ENCODE measurements around the gene RFC1. TPM values are rescaled to one million over a fixed set of nuclear protein-coding genes. Genes with fewer than 3 reads are reported as not detected.

RFC1 gene
- total RNA-seq, 3 donors from 2014 or later, result 62.0 to 70.6 (median 69.9) TPM

DNA sequence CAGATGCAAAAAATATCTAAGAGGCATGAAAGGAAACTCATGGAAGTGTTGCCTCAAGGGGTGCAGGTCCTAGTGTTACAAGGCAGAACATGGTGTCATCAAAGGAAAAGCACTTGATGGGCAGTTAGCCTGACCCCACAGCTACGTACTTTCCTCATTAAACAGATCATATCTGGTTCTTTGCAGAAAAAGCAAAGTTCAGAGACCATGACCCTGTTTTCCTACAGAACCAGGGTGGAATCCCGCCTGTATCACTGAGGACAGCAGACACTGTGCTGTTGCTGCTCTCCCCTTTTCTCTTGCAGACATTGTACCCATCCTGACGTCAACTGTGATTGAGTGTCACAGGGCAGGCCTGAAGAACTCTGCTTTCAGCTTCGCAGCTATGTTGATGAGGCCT, 91.7 kb downstream of the RFC1 start:
- Mint-ChIP-seq H3K9me3 (no peaks in the 10 kb centered on the region), H3K36me3 (ENCODE audit: insufficient read depth) (peaks cover 37% of the 10 kb centered on the region), H3K4me1 (ENCODE audit: low read depth) (no peaks in the 10 kb centered on the region), H3K4me3 (no peak overlapping the region), H3K27me3 (ENCODE audit: low read depth) (no peaks in the 10 kb centered on the region)
- ATAC-seq (no peak), DNase-seq (no peak)

DNA sequence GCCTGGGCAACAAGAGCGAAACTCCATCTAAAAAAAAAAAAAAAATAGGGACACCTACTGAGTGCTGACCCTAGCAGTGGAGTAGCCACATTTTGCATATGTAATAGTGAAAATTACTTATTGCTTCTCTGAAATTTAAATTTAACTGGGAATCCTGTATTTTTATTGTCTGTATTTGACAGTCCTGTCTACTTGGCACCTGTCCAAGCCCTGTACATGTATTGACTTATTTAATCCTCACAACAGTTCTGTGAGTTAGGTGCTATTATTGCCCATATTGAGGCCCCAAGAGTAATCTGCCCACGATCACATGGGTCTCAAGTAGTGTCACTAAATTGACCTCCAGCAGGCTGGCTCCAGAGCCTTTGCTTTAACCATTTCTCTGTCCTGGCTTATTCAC, 102.3 kb downstream of the RFC1 start:
- no peak overlapping the region for H3K4me3 Mint-ChIP-seq
- no peaks in the 10 kb centered on the region for H3K4me1 Mint-ChIP-seq (ENCODE audit: low read depth)
- H3K9me3 Mint-ChIP-seq, result no peaks in the 10 kb centered on the region
- DNase-seq (no peak), ATAC-seq (no peak)
- peaks cover 45% of the 10 kb centered on the region for H3K36me3 Mint-ChIP-seq (ENCODE audit: insufficient read depth)
- no peaks in the 10 kb centered on the region for H3K27me3 Mint-ChIP-seq (ENCODE audit: low read depth)

DNA sequence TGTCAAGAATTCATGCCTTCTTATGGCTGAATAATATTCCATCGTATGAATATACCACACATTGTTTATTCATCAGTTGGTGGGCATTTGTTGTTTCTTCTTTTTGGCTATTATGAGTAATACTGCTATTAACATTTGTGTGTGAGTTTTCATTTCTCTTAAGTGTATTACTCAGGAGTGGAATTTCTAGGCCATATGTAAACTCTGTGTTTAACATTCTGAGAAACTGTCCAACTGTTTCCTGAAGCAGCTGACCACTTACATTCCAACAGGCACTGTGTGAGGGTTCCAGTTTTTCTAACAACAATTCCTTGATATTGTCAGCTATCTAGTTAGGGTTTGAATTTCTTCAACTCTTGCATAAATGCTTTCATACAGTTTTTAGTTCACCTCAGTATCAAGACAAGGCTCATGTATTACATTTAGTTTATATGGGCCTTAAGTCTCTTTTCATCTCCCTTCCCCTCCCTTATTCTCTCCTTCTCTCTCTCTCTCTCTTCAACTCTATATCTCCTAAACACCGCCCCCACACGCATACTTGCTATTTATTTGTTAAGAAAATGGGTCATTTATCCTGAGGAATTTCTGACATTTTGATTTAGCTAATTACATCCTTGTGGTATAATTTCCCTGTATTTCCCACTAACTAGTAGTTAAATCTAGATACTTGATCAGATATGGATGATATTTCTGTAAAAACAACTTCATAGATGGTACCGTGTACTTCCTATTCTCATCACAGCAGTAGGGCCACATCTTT, 106.4 kb downstream of the RFC1 start:
- Mint-ChIP-seq H3K4me1 (ENCODE audit: low read depth) (no peaks in the 10 kb centered on the region), H3K9me3 (no peaks in the 10 kb centered on the region), H3K4me3 (no peak overlapping the region), H3K36me3 (ENCODE audit: insufficient read depth) (peaks cover 41% of the 10 kb centered on the region), H3K27me3 (ENCODE audit: low read depth) (no peaks in the 10 kb centered on the region)
- ATAC-seq (no peak), DNase-seq (no peak)

- no peak for ATAC-seq
Observed at GRCh38 chr4:39256436-39256835, 109.7 kb downstream of the RFC1 start.

DNA sequence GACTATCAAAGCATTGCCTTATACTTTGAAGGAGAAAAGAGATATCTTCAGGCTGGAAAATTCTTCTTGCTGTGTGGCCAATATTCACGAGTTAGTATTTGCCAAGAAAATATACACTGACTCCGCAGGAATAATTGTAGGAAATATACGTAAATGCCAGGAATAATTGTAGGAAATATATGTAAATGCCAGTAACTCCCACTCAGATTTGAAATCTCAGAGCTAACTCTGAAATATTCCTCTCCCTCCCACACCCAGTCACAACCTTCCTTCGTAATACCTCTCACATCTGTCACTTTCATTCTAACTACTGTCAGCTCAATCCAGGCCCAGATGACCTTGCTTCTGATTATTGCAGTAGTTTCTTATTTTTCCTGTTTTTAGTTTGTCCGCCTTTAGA, 110.3 kb downstream of the RFC1 start:
- ATAC-seq (no peak), DNase-seq (no peak)
- Mint-ChIP-seq H3K9me3 (no peaks in the 10 kb centered on the region), H3K27me3 (ENCODE audit: low read depth) (no peaks in the 10 kb centered on the region), H3K4me3 (no peak overlapping the region), H3K36me3 (ENCODE audit: insufficient read depth) (peaks cover 25% of the 10 kb centered on the region), H3K4me1 (ENCODE audit: low read depth) (no peaks in the 10 kb centered on the region)

More at GRCh38 chr4:39256436-39256835, 109.7 kb downstream of the RFC1 start:
- H3K4me1 Mint-ChIP-seq (ENCODE audit: low read depth), result no peaks in the 10 kb centered on the region
- DNase-seq, result no peak
- no peaks in the 10 kb centered on the region for H3K27me3 Mint-ChIP-seq (ENCODE audit: low read depth)
- H3K36me3 Mint-ChIP-seq (ENCODE audit: insufficient read depth), result peaks cover 28% of the 10 kb centered on the region
- H3K4me3 Mint-ChIP-seq, result no peak overlapping the region
- H3K9me3 Mint-ChIP-seq, result no peaks in the 10 kb centered on the region

DNA sequence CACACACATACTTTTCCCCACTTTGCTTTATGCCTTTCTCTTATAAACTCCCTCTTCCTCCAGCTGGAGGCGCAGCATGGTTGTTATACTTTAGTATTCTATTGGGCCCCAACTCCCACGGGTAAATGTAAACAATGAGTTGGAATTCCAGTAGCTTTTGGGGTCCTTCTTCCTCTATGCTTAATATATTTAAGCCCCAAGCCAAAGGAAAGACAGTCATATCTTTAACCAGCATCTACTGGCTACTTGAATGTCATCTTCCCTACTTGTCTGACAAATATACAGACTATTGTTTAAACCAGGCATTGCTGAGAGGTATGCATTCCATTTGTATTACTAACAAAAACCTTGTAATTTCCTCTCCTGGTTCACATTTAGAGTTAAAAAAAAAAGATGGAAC, 110.9 kb downstream of the RFC1 start:
- no peak overlapping the region for H3K4me3 Mint-ChIP-seq
- peaks cover 25% of the 10 kb centered on the region for H3K36me3 Mint-ChIP-seq (ENCODE audit: insufficient read depth)
- H3K9me3 Mint-ChIP-seq, result no peaks in the 10 kb centered on the region
- ATAC-seq (no peak), DNase-seq (no peak)
- no peaks in the 10 kb centered on the region for H3K4me1 Mint-ChIP-seq (ENCODE audit: low read depth)
- H3K27me3 Mint-ChIP-seq (ENCODE audit: low read depth), result no peaks in the 10 kb centered on the region

GRCh38 chr4:39243462-39243861, 122.7 kb downstream of the RFC1 start:
- Mint-ChIP-seq H3K9me3 (peaks cover 11% of the 10 kb centered on the region), H3K27me3 (ENCODE audit: low read depth) (no peaks in the 10 kb centered on the region)

More at GRCh38 chr4:39243462-39243861, 122.7 kb downstream of the RFC1 start:
- no peaks in the 10 kb centered on the region for H3K4me1 Mint-ChIP-seq (ENCODE audit: low read depth)
- ATAC-seq (no peak), DNase-seq (no peak)
- peaks cover 14% of the 10 kb centered on the region for H3K36me3 Mint-ChIP-seq (ENCODE audit: insufficient read depth)
- no peak overlapping the region for H3K4me3 Mint-ChIP-seq

Other genes with a start within 250 kb of the RFC1 start
- 10 to 100 TPM in 2 of 3 donors, 1 to 10 TPM in 1; 9.3 to 13.4 (median 10.0) TPM for gene WDR19, start 183.8 kb downstream of the RFC1 start, total RNA-seq
- gene KLB, start 40.6 kb upstream of the RFC1 start, total RNA-seq, result not detected
- gene RPL9, start 92.6 kb upstream of the RFC1 start, total RNA-seq, result 1,000 to 10,000 TPM; 2,182 to 2,398 (median 2,351) TPM
- gene LIAS, start 92.7 kb upstream of the RFC1 start, total RNA-seq, result 10 to 100 TPM; 36.2 to 38.7 (median 36.5) TPM
- gene UGDH, start 161.1 kb upstream of the RFC1 start, total RNA-seq, result 10 to 100 TPM; 21.6 to 26.2 (median 23.2) TPM